ENCODE measurements around the gene AP3B1.
A peak's percentile ranks its signal among the peaks of the same experiment; 100 is the strongest.

The AP3B1 gene

DNA sequence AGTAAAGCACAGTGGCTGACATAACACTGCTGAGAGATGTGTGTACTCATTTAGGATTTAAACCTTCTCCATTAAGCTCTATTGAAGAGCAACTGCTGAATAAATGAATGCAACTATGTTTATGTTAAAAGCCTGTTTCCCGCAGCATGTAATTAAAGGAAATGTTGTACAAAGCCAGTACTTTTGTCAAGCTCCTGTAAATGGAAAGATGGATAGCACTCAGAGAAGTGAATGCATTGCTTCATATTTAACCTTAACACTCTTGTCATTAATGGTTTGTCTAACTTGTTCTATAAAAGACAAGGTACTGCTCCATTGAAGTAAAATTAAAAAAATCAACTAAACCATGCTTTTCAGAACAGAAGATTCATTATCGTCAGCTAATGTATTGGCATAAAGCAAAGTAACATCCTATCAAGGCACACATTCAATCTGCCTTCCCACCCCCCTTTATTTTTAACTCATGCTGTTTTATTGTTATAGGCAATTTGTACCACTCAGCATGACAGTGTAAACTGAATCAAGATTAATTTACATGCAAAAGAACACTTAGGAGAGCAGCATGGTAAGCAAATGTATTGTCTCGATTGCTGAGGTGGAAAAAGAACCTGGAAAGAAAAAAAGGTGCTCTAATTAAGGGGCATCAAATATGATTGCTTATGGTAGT is 277.5 kb downstream of the AP3B1 start:
- H3K36me3 ChIP-seq (ENCODE audit: insufficient read depth, low read length), result no peaks in the 10 kb centered on the region
- H3K9ac ChIP-seq (ENCODE audit: low read length), result no peak overlapping the region
- no peaks in the 10 kb centered on the region for H3K9me2 ChIP-seq (ENCODE audit: low read depth, low read length)
- no peak overlapping the region for H3K4me3 ChIP-seq (ENCODE audit: low read depth, low read length, poor library complexity, severe bottlenecking)
- no peaks in the 10 kb centered on the region for H3K79me2 ChIP-seq (ENCODE audit: insufficient read depth, low read length)
- H3K9me3 ChIP-seq (ENCODE audit: low read length), result no peaks in the 10 kb centered on the region
- no peak overlapping the region for H2AFZ ChIP-seq (ENCODE audit: low read length)
- TF ChIP-seq EZH2 (IDR thresholded peaks at IDR 0.05; ENCODE audit: borderline replicate concordance, low read length), result no peak
- TF ChIP-seq, protein P1, sequence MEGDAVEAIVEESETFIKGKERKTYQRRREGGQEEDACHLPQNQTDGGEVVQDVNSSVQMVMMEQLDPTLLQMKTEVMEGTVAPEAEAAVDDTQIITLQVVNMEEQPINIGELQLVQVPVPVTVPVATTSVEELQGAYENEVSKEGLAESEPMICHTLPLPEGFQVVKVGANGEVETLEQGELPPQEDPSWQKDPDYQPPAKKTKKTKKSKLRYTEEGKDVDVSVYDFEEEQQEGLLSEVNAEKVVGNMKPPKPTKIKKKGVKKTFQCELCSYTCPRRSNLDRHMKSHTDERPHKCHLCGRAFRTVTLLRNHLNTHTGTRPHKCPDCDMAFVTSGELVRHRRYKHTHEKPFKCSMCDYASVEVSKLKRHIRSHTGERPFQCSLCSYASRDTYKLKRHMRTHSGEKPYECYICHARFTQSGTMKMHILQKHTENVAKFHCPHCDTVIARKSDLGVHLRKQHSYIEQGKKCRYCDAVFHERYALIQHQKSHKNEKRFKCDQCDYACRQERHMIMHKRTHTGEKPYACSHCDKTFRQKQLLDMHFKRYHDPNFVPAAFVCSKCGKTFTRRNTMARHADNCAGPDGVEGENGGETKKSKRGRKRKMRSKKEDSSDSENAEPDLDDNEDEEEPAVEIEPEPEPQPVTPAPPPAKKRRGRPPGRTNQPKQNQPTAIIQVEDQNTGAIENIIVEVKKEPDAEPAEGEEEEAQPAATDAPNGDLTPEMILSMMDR (IDR thresholded peaks at IDR 0.05; ENCODE audit: low read length), result no peak
- no peaks in the 10 kb centered on the region for H4K20me1 ChIP-seq (ENCODE audit: insufficient read depth, low read length)
- H3K27ac ChIP-seq (ENCODE audit: low read depth, low read length, poor library complexity, severe bottlenecking), result no peak overlapping the region
- no peak overlapping the region for H3K4me2 ChIP-seq (ENCODE audit: low read length)
- no peaks in the 10 kb centered on the region for H3K4me1 ChIP-seq (ENCODE audit: insufficient read depth, low read length, severe bottlenecking)
- no peaks in the 10 kb centered on the region for H3K27me3 ChIP-seq (ENCODE audit: insufficient read depth, low read length)
- H3F3A ChIP-seq (ENCODE audit: insufficient read depth, low read length), result no peaks in the 10 kb centered on the region

DNA sequence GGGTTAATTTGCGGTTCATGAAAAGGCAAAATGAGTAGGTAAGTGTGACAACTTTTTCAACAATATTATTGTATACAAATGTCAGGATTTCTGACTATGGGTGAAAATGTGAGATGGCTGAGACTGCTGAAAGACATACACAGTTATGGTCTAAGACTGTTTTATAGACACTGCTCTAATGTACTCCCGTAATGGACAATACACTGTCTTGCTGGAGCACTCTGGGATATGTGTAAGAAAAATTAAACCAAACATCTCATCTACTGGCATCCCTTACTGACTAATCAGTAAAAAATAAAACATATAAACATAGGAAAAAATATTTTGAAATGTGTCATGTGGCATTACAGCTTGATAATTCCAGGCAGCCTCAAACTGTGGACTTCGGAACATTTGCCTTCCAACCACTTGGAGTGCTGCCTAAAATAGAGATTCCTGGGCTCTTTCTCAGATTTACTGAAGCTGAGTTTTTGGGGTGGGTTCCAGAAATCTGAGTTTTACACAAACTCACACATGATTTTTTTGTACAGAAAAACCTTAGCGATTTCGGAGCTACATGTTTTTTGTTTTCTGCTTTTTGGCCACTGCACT is 284.5 kb downstream of the AP3B1 start:
- Histone ChIP-seq H3K4me3 (ENCODE audit: low read depth, low read length, poor library complexity, severe bottlenecking) (no peak overlapping the region), H3K9me3 (ENCODE audit: low read length) (no peaks in the 10 kb centered on the region), H4K20me1 (ENCODE audit: insufficient read depth, low read length) (no peaks in the 10 kb centered on the region), H3K4me1 (ENCODE audit: insufficient read depth, low read length, severe bottlenecking) (no peaks in the 10 kb centered on the region), H3K27ac (ENCODE audit: low read depth, low read length, poor library complexity, severe bottlenecking) (no peak overlapping the region), H3K27me3 (ENCODE audit: insufficient read depth, low read length) (no peaks in the 10 kb centered on the region), H3K4me2 (ENCODE audit: low read length) (no peak overlapping the region), H3F3A (ENCODE audit: insufficient read depth, low read length) (no peaks in the 10 kb centered on the region), H2AFZ (ENCODE audit: low read length) (no peak overlapping the region), H3K9ac (ENCODE audit: low read length) (no peak overlapping the region), H3K79me2 (ENCODE audit: insufficient read depth, low read length) (no peaks in the 10 kb centered on the region), H3K9me2 (ENCODE audit: low read depth, low read length) (no peaks in the 10 kb centered on the region), H3K36me3 (ENCODE audit: insufficient read depth, low read length) (no peaks in the 10 kb centered on the region)
- TF ChIP-seq EZH2 (IDR thresholded peaks at IDR 0.05; ENCODE audit: borderline replicate concordance, low read length), result no peak
- TF ChIP-seq, protein P1 (IDR thresholded peaks at IDR 0.05; ENCODE audit: low read length), result no peak

DNA sequence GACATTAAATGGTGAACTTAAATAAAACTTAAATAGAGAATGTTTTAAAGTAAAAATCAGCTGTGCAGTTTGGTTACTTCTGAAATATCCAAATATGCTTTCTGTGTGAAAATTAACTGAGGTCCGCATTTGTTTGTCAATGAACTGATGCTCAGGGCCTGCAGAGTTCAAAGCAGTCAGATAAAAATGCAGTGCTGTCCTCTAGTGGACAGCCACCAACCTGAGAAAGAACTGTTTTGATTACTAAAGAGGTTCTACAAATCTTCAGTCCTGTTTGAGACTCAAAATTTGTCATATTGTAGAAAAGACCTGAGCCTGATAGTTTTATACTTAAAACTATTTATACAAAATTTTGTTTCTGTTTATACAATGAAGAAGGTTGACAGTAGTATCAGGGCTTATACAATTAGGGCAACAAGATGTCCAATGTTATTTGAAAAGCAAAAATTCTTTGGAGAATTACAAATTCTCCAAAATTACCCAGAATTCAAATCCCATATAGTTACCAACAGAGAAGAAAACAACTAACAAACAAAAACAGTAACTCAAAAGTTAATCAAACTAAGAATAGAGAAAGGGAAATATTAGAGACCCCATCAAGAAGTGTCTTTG is 286.0 kb downstream of the AP3B1 start:
- Histone ChIP-seq H3K27me3 (ENCODE audit: insufficient read depth, low read length) (no peaks in the 10 kb centered on the region), H3K36me3 (ENCODE audit: insufficient read depth, low read length) (no peaks in the 10 kb centered on the region), H4K20me1 (ENCODE audit: insufficient read depth, low read length) (no peaks in the 10 kb centered on the region), H3K9me3 (ENCODE audit: low read length) (no peaks in the 10 kb centered on the region), H3F3A (ENCODE audit: insufficient read depth, low read length) (no peaks in the 10 kb centered on the region), H3K9ac (ENCODE audit: low read length) (no peak overlapping the region), H2AFZ (ENCODE audit: low read length) (no peak overlapping the region), H3K4me3 (ENCODE audit: low read depth, low read length, poor library complexity, severe bottlenecking) (no peak overlapping the region), H3K4me2 (ENCODE audit: low read length) (no peak overlapping the region), H3K79me2 (ENCODE audit: insufficient read depth, low read length) (no peaks in the 10 kb centered on the region), H3K4me1 (ENCODE audit: insufficient read depth, low read length, severe bottlenecking) (peaks cover 7% of the 10 kb centered on the region), H3K9me2 (ENCODE audit: low read depth, low read length) (no peaks in the 10 kb centered on the region), H3K27ac (ENCODE audit: low read depth, low read length, poor library complexity, severe bottlenecking) (no peak overlapping the region)
- TF ChIP-seq, protein P1 (IDR thresholded peaks at IDR 0.05; ENCODE audit: low read length), result peak; percentile 64
- TF ChIP-seq EZH2 (IDR thresholded peaks at IDR 0.05; ENCODE audit: borderline replicate concordance, low read length), result no peak

Data from OCI-LY1 (cell line).